Activated B cell treated with CpG ODN at 0.5 μM for 24 hours (primary cell): ENCODE measurements around the gene TEX48. TPM values are rescaled to one million over a fixed set of nuclear protein-coding genes. Genes with fewer than 3 reads are reported as not detected.

Source experiments
- ATAC-seq: fragments of 200-7000 bp; cut with Tn5 transposase; one replicate; pipeline ENCODE4 v1.10.0; 2021; ENCODE audit warnings: low read depth, mild to moderate bottlenecking, moderate library complexity
- CTCF ChIA-PET: fragments of 350-600 bp; sonication (Branson Sonifier 250); formaldehyde crosslinking; loops from one replicate; lab custom pipeline; 2021; ENCODE audit warnings: antibody characterized with exemption; lab: Charles Lee
- POLR2A ChIA-PET: fragments of 350-600 bp; sonication (Branson Sonifier 250); formaldehyde crosslinking; loops from one replicate; lab custom pipeline; 2021; ENCODE audit warnings: antibody characterized with exemption; lab: Charles Lee
- DNase-seq: peaks from one replicate; pipeline ENCODE4 v3.0.0; 2022
- H3K27ac Mint-ChIP-seq: one replicate; pipeline ENCODE4 v1.8.0; 2020; ENCODE audit warnings: mixed read lengths
- H3K27me3 Mint-ChIP-seq: one replicate; pipeline ENCODE4 v1.8.0; 2021; ENCODE audit warnings: mixed read lengths
- H3K36me3 Mint-ChIP-seq: one replicate; pipeline ENCODE4 v1.8.0; 2021; ENCODE audit warnings: low read depth, mixed read lengths
- H3K4me1 Mint-ChIP-seq: one replicate; pipeline ENCODE4 v1.8.0; 2021; ENCODE audit warnings: mixed read lengths
- H3K4me3 Mint-ChIP-seq: one replicate; pipeline ENCODE4 v1.8.0; 2020; ENCODE audit warnings: mild to moderate bottlenecking, mixed read lengths
- H3K9me3 Mint-ChIP-seq: one replicate; pipeline ENCODE4 v1.8.0; 2020; ENCODE audit warnings: mixed read lengths
- intact Hi-C: fragments of 100-400 bp; cut with micrococcal nuclease; formaldehyde crosslinking; loops from one replicate; pipeline ENCODE4 v1.15.1; 2024
- total RNA-seq: library from RNA; stranded (reverse); gene quantifications from 2 replicates; pipeline ENCODE4 v1.2.3, GENCODE V29; 2022
- TF ChIP-seq, protein P1 (sequence below): fragments of 200-600 bp; IDR thresholded peaks from one replicate; pipeline ENCODE4 v1.8.0; 2022; ENCODE audit warnings: antibody characterized with exemption, mild to moderate bottlenecking

TEX48 gene
- total RNA-seq, 1 donor from 2014 or later = not detected

DNA sequence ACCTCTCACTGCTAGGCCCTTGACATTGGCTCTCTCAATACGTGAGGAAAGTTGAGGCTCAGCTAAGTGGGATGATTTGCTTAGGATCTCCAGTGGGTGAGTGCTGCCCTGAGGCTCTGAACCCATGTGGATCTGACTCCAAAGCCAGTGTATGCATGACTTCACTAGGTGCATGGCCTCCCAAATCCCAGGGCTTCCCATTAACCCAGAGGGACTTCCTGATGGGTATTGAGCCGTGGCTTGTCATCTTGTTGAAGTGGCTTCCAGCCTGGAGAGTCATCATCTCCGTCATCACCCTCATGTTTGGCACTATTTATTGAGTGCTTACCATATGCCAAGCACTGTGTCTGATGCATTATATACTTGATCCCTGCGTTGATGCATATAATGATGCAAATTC, 37.3 kb upstream of the TEX48 start:
- Mint-ChIP-seq H3K36me3 (no peaks in the 10 kb centered on the region), H3K4me3 (no peak overlapping the region), H3K27ac (no peak overlapping the region), H3K9me3 (no peaks in the 10 kb centered on the region), H3K4me1 (peaks cover 10% of the 10 kb centered on the region), H3K27me3 (peaks cover 23% of the 10 kb centered on the region)
- no peak for ATAC-seq
- ChIA-PET CTCF (no interaction called here), POLR2A (interaction anchor here (0.6 kb wide), 1 partner anchor 211 kb away, joined by 4 read pairs; the partner anchor contains the start of gene TNFSF8)
- no peak for DNase-seq
- TF ChIP-seq, protein P1, sequence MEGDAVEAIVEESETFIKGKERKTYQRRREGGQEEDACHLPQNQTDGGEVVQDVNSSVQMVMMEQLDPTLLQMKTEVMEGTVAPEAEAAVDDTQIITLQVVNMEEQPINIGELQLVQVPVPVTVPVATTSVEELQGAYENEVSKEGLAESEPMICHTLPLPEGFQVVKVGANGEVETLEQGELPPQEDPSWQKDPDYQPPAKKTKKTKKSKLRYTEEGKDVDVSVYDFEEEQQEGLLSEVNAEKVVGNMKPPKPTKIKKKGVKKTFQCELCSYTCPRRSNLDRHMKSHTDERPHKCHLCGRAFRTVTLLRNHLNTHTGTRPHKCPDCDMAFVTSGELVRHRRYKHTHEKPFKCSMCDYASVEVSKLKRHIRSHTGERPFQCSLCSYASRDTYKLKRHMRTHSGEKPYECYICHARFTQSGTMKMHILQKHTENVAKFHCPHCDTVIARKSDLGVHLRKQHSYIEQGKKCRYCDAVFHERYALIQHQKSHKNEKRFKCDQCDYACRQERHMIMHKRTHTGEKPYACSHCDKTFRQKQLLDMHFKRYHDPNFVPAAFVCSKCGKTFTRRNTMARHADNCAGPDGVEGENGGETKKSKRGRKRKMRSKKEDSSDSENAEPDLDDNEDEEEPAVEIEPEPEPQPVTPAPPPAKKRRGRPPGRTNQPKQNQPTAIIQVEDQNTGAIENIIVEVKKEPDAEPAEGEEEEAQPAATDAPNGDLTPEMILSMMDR = no peak
- intact Hi-C loops = no loop called here

- ChIA-PET POLR2A (interaction anchor here (0.6 kb wide), 1 partner anchor 212 kb away, joined by 4 read pairs; the partner anchor contains the start of gene TNFSF8), CTCF (no interaction called here)
- Mint-ChIP-seq H3K27ac (no peak overlapping the region), H3K4me3 (no peak overlapping the region), H3K4me1 (peaks cover 6% of the 10 kb centered on the region), H3K9me3 (no peaks in the 10 kb centered on the region), H3K36me3 (no peaks in the 10 kb centered on the region), H3K27me3 (peaks cover 27% of the 10 kb centered on the region)
- DNase-seq (no peak), ATAC-seq (peak; percentile 42)
- TF ChIP-seq, protein P1 = no peak
- intact Hi-C loops = no loop called here
Measured at GRCh38 chr9:114718801-114719221, 36.8 kb upstream of the TEX48 start.

DNA sequence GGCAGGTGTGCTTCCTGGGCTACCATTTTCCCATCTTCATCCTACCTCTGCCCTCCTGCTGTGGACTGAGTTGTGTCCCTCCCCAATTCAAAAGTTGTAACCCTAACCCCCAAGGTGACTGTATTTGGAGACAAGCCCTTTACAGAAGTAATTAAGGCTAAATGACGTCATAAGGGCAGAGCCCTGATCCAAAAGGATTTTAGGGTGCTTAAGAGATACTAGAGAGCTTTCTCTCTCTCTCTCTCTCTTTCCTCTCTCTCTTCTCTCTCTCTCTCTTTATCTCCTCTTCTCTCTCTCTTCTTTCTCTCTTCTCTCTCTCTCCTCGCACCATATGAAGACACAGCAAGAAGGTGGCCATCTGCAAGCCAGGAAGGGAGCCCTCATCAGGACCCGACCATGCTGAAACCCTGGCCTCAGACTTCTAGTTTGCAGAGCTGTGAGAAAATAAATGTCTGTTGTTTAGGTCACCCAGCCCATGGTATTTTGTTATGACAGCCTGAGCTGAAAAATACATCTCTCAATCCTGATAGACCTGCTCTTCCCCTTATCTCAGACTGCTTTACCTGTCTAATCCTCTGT, 36.0 kb upstream of the TEX48 start:
- H3K9me3 Mint-ChIP-seq = no peaks in the 10 kb centered on the region
- POLR2A ChIA-PET = no interaction called here
- peaks cover 29% of the 10 kb centered on the region for H3K27me3 Mint-ChIP-seq
- H3K36me3 Mint-ChIP-seq = no peaks in the 10 kb centered on the region
- H3K27ac Mint-ChIP-seq = no peak overlapping the region
- CTCF ChIA-PET = no interaction called here
- ATAC-seq (no peak), DNase-seq (no peak)
- TF ChIP-seq, protein P1 = no peak
- H3K4me1 Mint-ChIP-seq = peaks cover 4% of the 10 kb centered on the region
- H3K4me3 Mint-ChIP-seq = no peak overlapping the region
- intact Hi-C loops = no loop called here

- peaks cover 25% of the 10 kb centered on the region for H3K27me3 Mint-ChIP-seq
- no peaks in the 10 kb centered on the region for H3K9me3 Mint-ChIP-seq
- H3K27ac Mint-ChIP-seq = no peak overlapping the region
- ChIA-PET CTCF (no interaction called here), POLR2A (no interaction called here)
- no peak overlapping the region for H3K4me3 Mint-ChIP-seq
- H3K4me1 Mint-ChIP-seq = no peaks in the 10 kb centered on the region
- no peak for DNase-seq
- no peak for ATAC-seq
- no peaks in the 10 kb centered on the region for H3K36me3 Mint-ChIP-seq
- TF ChIP-seq, protein P1 = no peak
- intact Hi-C loops = no loop called here
Measured at GRCh38 chr9:114709636-114710035, 27.6 kb upstream of the TEX48 start.

- Mint-ChIP-seq H3K36me3 (no peaks in the 10 kb centered on the region), H3K4me1 (no peaks in the 10 kb centered on the region)
- POLR2A ChIA-PET = no interaction called here
Measured at GRCh38 chr9:114706711-114707110, 24.7 kb upstream of the TEX48 start.

More at GRCh38 chr9:114706711-114707110, 24.7 kb upstream of the TEX48 start:
- Mint-ChIP-seq H3K27ac (no peak overlapping the region), H3K4me3 (no peak overlapping the region), H3K27me3 (peaks cover 16% of the 10 kb centered on the region), H3K9me3 (no peaks in the 10 kb centered on the region)
- DNase-seq (no peak), ATAC-seq (no peak)
- TF ChIP-seq, protein P1 = no peak
- intact Hi-C loops = no loop called here
- CTCF ChIA-PET = interaction anchor here (1.8 kb wide), 1 partner anchor 26 kb away, joined by 5 read pairs; no protein-coding TSS in a partner anchor
